ENCODE measurements around the gene HDGFL2. TPM values are rescaled to one million over a fixed set of nuclear protein-coding genes. Genes with fewer than 3 reads are reported as not detected.

The HDGFL2 gene
- total and polyA plus RNA-seq, 12 donors, result 22.0 to 74.7 (median 35.7) TPM

GRCh38 chr19:4454747-4455718 lies 17.1 kb upstream of the HDGFL2 start:
- Histone ChIP-seq H3K36me3 (replicated peaks in 1 of 2) (peaks cover 0 to 35% of the 10 kb centered on the region in 2 donors), H3K27ac (peak overlapping the region; percentile 77 to 95 (median 88)), H3K9me3 (replicated peaks in 1 of 3) (no peaks in the 10 kb centered on the region), H3K4me1 (replicated peaks in 1 of 2) (peaks cover 33 to 40% of the 10 kb centered on the region in 2 donors), H3K27me3 (no peaks in the 10 kb centered on the region), H3K4me3 (peak overlapping the region in 1 of 4 donors; percentile 80)
- no peak for TF ChIP-seq CTCF (IDR thresholded peaks at IDR 0.05)
- TF ChIP-seq POLR2A (IDR thresholded peaks at IDR 0.05), result peak; percentile 20 to 80
- 36 to 40% (median 37%) methylated on average over 13 to 29 of the region's 29 CpGs for WGBS, 4 donors
- intact Hi-C loops (cut with DNase I), result loop anchor here in 1 of 2 donors (10.0 kb wide), 1 partner anchor 50 kb away; the partner anchor contains the start of genes CHAF1A and SH3GL1
- DNase-seq, result peak; percentile 76 to 93 (median 92)

- peaks cover 0 to 27% of the 10 kb centered on the region in 2 donors for H3K36me3 ChIP-seq (replicated peaks in 1 of 2)
- 27 to 31% (median 29%) methylated on average over 11 to 15 of the region's 15 CpGs for WGBS, 4 donors
- H3K9me3 ChIP-seq (replicated peaks in 1 of 3), result no peaks in the 10 kb centered on the region
- DNase-seq, result peak; percentile 92 to 97 (median 95)
- TF ChIP-seq POLR2A (IDR thresholded peaks at IDR 0.05) (peak in 1 of 2 donors; percentile 91), CTCF (IDR thresholded peaks at IDR 0.05) (peak in 2 of 6 experiments; percentile 11 to 19)
- peak overlapping the region in 2 of 4 donors; percentile 80 to 95 for H3K4me3 ChIP-seq
- intact Hi-C loops (cut with DNase I), result loop anchor here in 1 of 2 donors (10.0 kb wide), 1 partner anchor 51 kb away; the partner anchor contains the start of genes CHAF1A and SH3GL1
- H3K27ac ChIP-seq, result peak overlapping the region; percentile 77 to 95 (median 88)
- H3K4me1 ChIP-seq (replicated peaks in 1 of 2), result peaks cover 33 to 40% of the 10 kb centered on the region in 2 donors
- H3K27me3 ChIP-seq, result no peaks in the 10 kb centered on the region
These were observed 16.2 kb upstream of the HDGFL2 start for GRCh38 chr19:4455719-4456475.

DNA sequence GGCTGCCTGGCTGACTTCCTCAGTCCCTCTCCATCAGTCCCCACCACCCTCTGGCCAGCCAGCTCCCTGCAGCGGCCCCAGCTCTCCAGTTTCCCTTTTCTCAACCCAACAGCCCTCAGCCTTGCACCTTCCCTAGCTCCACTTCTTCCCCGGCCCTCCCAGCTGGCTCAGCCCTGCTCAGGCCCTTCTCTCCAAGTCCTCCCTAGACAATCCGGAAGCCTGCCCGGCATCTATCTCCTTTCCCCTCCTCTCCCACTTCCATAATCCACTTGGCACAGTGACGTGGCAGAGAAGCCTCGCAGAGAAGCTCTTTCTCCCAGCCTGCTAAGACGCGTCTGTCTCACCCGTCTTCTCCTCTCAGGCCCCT lies 15.6 kb upstream of the HDGFL2 start:
- peak in 2 of 6 experiments; percentile 11 to 20 for TF ChIP-seq CTCF (IDR thresholded peaks at IDR 0.05)
- TF ChIP-seq POLR2A (IDR thresholded peaks at IDR 0.05), result peak in 1 of 2 donors; percentile 53
- peak in 6 of 7 donors; percentile 56 to 75 (median 66) for DNase-seq
- Histone ChIP-seq H3K27me3 (no peaks in the 10 kb centered on the region), H3K27ac (peak overlapping the region; percentile 77 to 95 (median 88)), H3K4me1 (replicated peaks in 1 of 2) (peaks cover 33 to 40% of the 10 kb centered on the region in 2 donors), H3K36me3 (replicated peaks in 1 of 2) (peaks cover 0 to 21% of the 10 kb centered on the region in 2 donors), H3K4me3 (peak overlapping the region in 3 of 4 donors; percentile 37 to 95 (median 80)), H3K9me3 (replicated peaks in 1 of 3) (no peaks in the 10 kb centered on the region)
- intact Hi-C loops (cut with DNase I), result loop anchor here in 1 of 2 donors (10.0 kb wide), 1 partner anchor 52 kb away; the partner anchor contains the start of genes CHAF1A and SH3GL1
- 1 to 3% (median 2%) methylated on average over 9 of the region's 9 CpGs for WGBS, 4 donors

All from adrenal gland (tissue), 12 donors.